B cell (primary cell): ENCODE results near the gene SAP30. TPM values are rescaled to one million over a fixed set of nuclear protein-coding genes. Genes with fewer than 3 reads are reported as not detected.

Experiments used
- ATAC-seq: fragments of 200-7000 bp; cut with Tn5 transposase; one replicate; pipeline ENCODE4 v1.10.0; 2021; ENCODE audit warnings: low read depth, mild to moderate bottlenecking, moderate number of reproducible peaks, moderate library complexity
- CTCF ChIA-PET: fragments of 350-600 bp; sonication (Branson Sonifier 250); formaldehyde crosslinking; loops from one replicate; lab custom pipeline; 2021; ENCODE audit warnings: antibody characterized with exemption, inconsistent platforms; lab: Charles Lee
- POLR2A ChIA-PET: fragments of 350-600 bp; sonication (Branson Sonifier 250); formaldehyde crosslinking; loops from one replicate; lab custom pipeline; 2021; ENCODE audit warnings: antibody characterized with exemption; lab: Charles Lee
- DNase-seq: peaks from one replicate; pipeline ENCODE4 v3.0.0; 2013
- H2AFZ ChIP-seq: 2 replicates; pipeline ENCODE4 v1.6.1; 2012; ENCODE audit warnings: mild to moderate bottlenecking, low read depth, low read length; ENCODE audit not compliant: insufficient read depth, poor library complexity, severe bottlenecking
- H3K27ac ChIP-seq, 2 donors: 1 replicate in 1 of 2; 2 replicates in 1 of 2; pipeline ENCODE4 v1.5.1; 2012 to 2013; ENCODE audit warnings: low read length in 2 of 2, mild to moderate bottlenecking in 2 of 2, moderate library complexity in 1 of 2
- H3K27me3 ChIP-seq, 4 experiments: fragments of 200-600 bp in 1 of 4; sonication (generic) in 1 of 4; replicated peaks in 1 of 4; 1 replicate in 2 of 4; 2 replicates in 2 of 4; pipeline versions ENCODE4 v1.6.1 to v1.7.0; 2013 to 2016; ENCODE audit warnings: low read length in 3 of 4, mild to moderate bottlenecking in 2 of 4, mixed read lengths in 1 of 4, moderate library complexity in 1 of 4; ENCODE audit not compliant: insufficient read depth in 4 of 4, control insufficient read depth in 3 of 4; ENCODE audit errors: control extremely low read depth in 1 of 4
- H3K36me3 ChIP-seq, 2 experiments: replicated peaks in 1 of 2; 1 replicate in 1 of 2; 2 replicates in 1 of 2; pipeline versions ENCODE4 v1.6.1 to v1.7.1; 2013; ENCODE audit warnings: low read length in 1 of 2; ENCODE audit not compliant: insufficient read depth in 2 of 2, control insufficient read depth in 1 of 2; ENCODE audit errors: control extremely low read depth in 1 of 2, extremely low read depth in 1 of 2
- H3K4me1 ChIP-seq, 2 donors: fragments of 200-600 bp in 1 of 2; sonication (generic) in 1 of 2; 1 replicate in 1 of 2; 2 replicates in 1 of 2; pipeline versions ENCODE4 v1.5.1 to v1.6.1; 2013 to 2017; ENCODE audit warnings: low read length in 2 of 2; ENCODE audit not compliant: control insufficient read depth in 2 of 2, insufficient read depth in 2 of 2
- H3K4me2 ChIP-seq: replicated peaks from 2 replicates; pipeline ENCODE3; 2012; ENCODE audit warnings: mild to moderate bottlenecking, low read depth, low read length; ENCODE audit not compliant: poor library complexity, severe bottlenecking
- H3K4me3 ChIP-seq, 5 experiments: fragments of 200-600 bp in 1 of 5; sonication (generic) in 1 of 5; 1 replicate in 3 of 5; 2 replicates in 2 of 5; pipeline versions ENCODE4 v1.5.1 to v1.7.0; 2011 to 2016; ENCODE audit warnings: low read length in 4 of 5, mild to moderate bottlenecking in 4 of 5, low read depth in 2 of 5, control low read depth in 1 of 5, moderate library complexity in 1 of 5; ENCODE audit not compliant: insufficient read depth in 1 of 5; ENCODE audit errors: control extremely low read depth in 1 of 5, extremely low read depth in 1 of 5
- H3K79me2 ChIP-seq: fragments of 200-600 bp; sonication (generic); one replicate; pipeline ENCODE4 v1.6.0; 2016; ENCODE audit warnings: low read length; ENCODE audit not compliant: control insufficient read depth, insufficient read depth
- H3K9ac ChIP-seq: fragments of 200-600 bp; sonication (generic); 2 replicates; pipeline ENCODE4 v1.6.1; 2017; ENCODE audit warnings: mild to moderate bottlenecking, low read length, moderate library complexity
- H3K9me3 ChIP-seq, 3 donors: one replicate each; pipeline versions ENCODE4 v1.6.1 to v1.7.1; 2013; ENCODE audit warnings: low read length in 2 of 3; ENCODE audit not compliant: control insufficient read depth in 2 of 3, insufficient read depth in 1 of 3; ENCODE audit errors: control extremely low read depth in 1 of 3
- H4K20me1 ChIP-seq: 2 replicates; pipeline ENCODE4 v1.6.0; 2012; ENCODE audit warnings: mild to moderate bottlenecking, low read length; ENCODE audit not compliant: insufficient read depth, control insufficient read depth, poor library complexity, severe bottlenecking
- H3K27ac Mint-ChIP-seq: one replicate; pipeline ENCODE4 v1.8.0; 2021; ENCODE audit warnings: mixed read lengths
- H3K27me3 Mint-ChIP-seq: one replicate; pipeline ENCODE4 v1.8.0; 2021; ENCODE audit warnings: mixed read lengths
- H3K4me1 Mint-ChIP-seq: one replicate; pipeline ENCODE4 v1.8.0; 2021; ENCODE audit warnings: mixed read lengths
- H3K4me3 Mint-ChIP-seq: one replicate; pipeline ENCODE4 v1.8.0; 2021; ENCODE audit warnings: mixed read lengths
- H3K9me3 Mint-ChIP-seq: one replicate; pipeline ENCODE4 v1.8.0; 2022; ENCODE audit warnings: mixed read lengths; ENCODE audit not compliant: insufficient read depth
- CTCF ChIP-seq: fragments of 200-600 bp; IDR thresholded peaks from one replicate; pipeline ENCODE4 v1.8.0; 2022; ENCODE audit warnings: antibody characterized with exemption, mild to moderate bottlenecking
- EZH2 ChIP-seq: IDR thresholded peaks from 2 replicates; pipeline ENCODE4 v1.6.1; 2012; ENCODE audit warnings: borderline replicate concordance, low read depth, mild to moderate bottlenecking, moderate library complexity, low read length; ENCODE audit not compliant: insufficient read depth, poor library complexity, severe bottlenecking
- WGBS: methylation state at CpG from one replicate; pipeline ENCODE4 v1.1.5; 2013; ENCODE audit warnings: missing lambda C conversion rate; ENCODE audit not compliant: insufficient coverage; 5-methylcytosine and 5-hydroxymethylcytosine counted together
- intact Hi-C: fragments of 100-400 bp; cut with micrococcal nuclease; formaldehyde crosslinking; loops from one replicate; pipeline ENCODE4 v1.10.0; 2022
- polyA plus RNA-seq: library from polyadenylated mRNA; depleted of rRNA; stranded (reverse); fragments of >200 nt; gene quantifications from 2 replicates; pipeline ENCODE4 v1.2.3, GENCODE V29; 2012
- total RNA-seq, 2 donors: library from RNA; stranded (reverse); fragments of 120-200 nt in 1 of 2; gene quantifications; 1 replicate in 1 of 2; 2 replicates in 1 of 2; pipeline versions ENCODE4 v1.2.3 to v1.2.4, GENCODE V29; 2013 to 2022

SAP30 gene
- total and polyA plus RNA-seq, 2 donors (not counting 1 experiment from before 2014, with no cell fraction given): 2.5 to 3.5 TPM

- ATAC-seq (no peak), DNase-seq (no peak)
- H3K9me3 Mint-ChIP-seq: no peaks in the 10 kb centered on the region
- Histone ChIP-seq H2AFZ (no peak overlapping the region), H3K9ac (no peak overlapping the region), H3K4me3 (no peak overlapping the region), H3K4me1 (no peaks in the 10 kb centered on the region), H3K27ac (no peak overlapping the region), H3K27me3 (no peaks in the 10 kb centered on the region), H3K36me3 (no peaks in the 10 kb centered on the region), H3K9me3 (no peaks in the 10 kb centered on the region), H3K4me2 (no peak overlapping the region), H3K79me2 (no peaks in the 10 kb centered on the region), H4K20me1 (no peaks in the 10 kb centered on the region)
- POLR2A ChIA-PET: no interaction called here
- H3K4me3 Mint-ChIP-seq: no peak overlapping the region
- TF ChIP-seq CTCF: no peak
- TF ChIP-seq EZH2: no peak
- intact Hi-C loops: no loop called here
- no peak overlapping the region for H3K27ac Mint-ChIP-seq
- H3K4me1 Mint-ChIP-seq: no peaks in the 10 kb centered on the region
- CTCF ChIA-PET: interaction anchor here (1.1 kb wide), 1 partner anchor 391 kb away, joined by 3 read pairs; no protein-coding TSS in a partner anchor
- 85% methylated on average over 2 of the region's 3 CpGs for WGBS
- no peaks in the 10 kb centered on the region for H3K27me3 Mint-ChIP-seq
These were observed 33.6 kb downstream of the SAP30 start for GRCh38 chr4:173404296-173404865.

- Histone ChIP-seq H3K79me2 (no peaks in the 10 kb centered on the region), H4K20me1 (no peaks in the 10 kb centered on the region), H3K4me3 (no peak overlapping the region), H3K4me2 (no peak overlapping the region), H3K36me3 (no peaks in the 10 kb centered on the region), H3K27ac (no peak overlapping the region), H3K4me1 (no peaks in the 10 kb centered on the region), H2AFZ (no peak overlapping the region), H3K9me3 (no peaks in the 10 kb centered on the region), H3K27me3 (no peaks in the 10 kb centered on the region), H3K9ac (no peak overlapping the region)
- intact Hi-C loops: no loop called here
- ChIA-PET CTCF (interaction anchor here (0.9 kb wide), 2 partner anchors 12 to 87 kb away, joined by 3 to 5 read pairs; no protein-coding TSS in a partner anchor), POLR2A (no interaction called here)
- Mint-ChIP-seq H3K9me3 (no peaks in the 10 kb centered on the region), H3K4me3 (no peak overlapping the region), H3K27ac (no peak overlapping the region), H3K4me1 (no peaks in the 10 kb centered on the region), H3K27me3 (no peaks in the 10 kb centered on the region)
- DNase-seq (no peak), ATAC-seq (no peak)
- WGBS: 71% methylated on average over 1 of the region's 4 CpGs
- TF ChIP-seq CTCF: no peak
- no peak for TF ChIP-seq EZH2
These were observed 35.3 kb downstream of the SAP30 start for GRCh38 chr4:173405840-173406606.
